ENCODE results near the gene DPYSL5.

GRCh38 chr2:26892922-26893524, 45.1 kb downstream of the DPYSL5 start:
- no peak for TF ChIP-seq CTCF (IDR thresholded peaks at IDR 0.05; ENCODE audit: low read length)
- TF ChIP-seq EZH2 (IDR thresholded peaks at IDR 0.05; ENCODE audit: borderline replicate concordance, low read length): no peak
